KG1 (cell line): Measurements from ENCODE around the gene OR10A3.
A peak's percentile ranks its signal among the peaks of the same experiment; 100 is the strongest.
"Not testable (repeated sequence)": the region's sequence is repeated elsewhere in the genome, so short reads cannot be mapped to it uniquely, and the experiment has no call there.

Experiments used
- DNase-seq: peaks from one replicate; lab custom pipeline; 2025; lab: John Stamatoyannopoulos, UW

OR10A3 gene

GRCh38 chr11:7941608-7942007 is at the start of gene OR10A3:
Gene OR10A3 (minus strand): TSS chr11:7941708. CDS start chr11:7939520, 2,188 bp downstream.
- no peak for DNase-seq

DNA sequence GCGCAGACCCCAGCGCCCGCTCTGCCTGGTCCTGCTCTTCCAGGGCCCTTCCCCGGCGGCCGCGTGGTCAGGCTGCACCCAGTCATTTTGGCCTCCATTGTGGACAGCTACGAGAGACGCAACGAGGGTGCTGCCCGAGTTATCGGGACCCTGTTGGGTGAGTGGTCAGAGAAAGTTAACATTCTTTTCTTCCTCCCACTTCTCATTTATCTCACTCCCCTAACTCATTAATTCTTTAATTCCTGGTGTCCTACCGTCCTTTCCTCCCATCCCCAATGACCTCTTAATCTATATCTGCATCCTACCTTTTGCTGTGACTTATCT is 46.0 kb upstream of the OR10A3 start:
- DNase-seq: not testable (repeated sequence)

DNA sequence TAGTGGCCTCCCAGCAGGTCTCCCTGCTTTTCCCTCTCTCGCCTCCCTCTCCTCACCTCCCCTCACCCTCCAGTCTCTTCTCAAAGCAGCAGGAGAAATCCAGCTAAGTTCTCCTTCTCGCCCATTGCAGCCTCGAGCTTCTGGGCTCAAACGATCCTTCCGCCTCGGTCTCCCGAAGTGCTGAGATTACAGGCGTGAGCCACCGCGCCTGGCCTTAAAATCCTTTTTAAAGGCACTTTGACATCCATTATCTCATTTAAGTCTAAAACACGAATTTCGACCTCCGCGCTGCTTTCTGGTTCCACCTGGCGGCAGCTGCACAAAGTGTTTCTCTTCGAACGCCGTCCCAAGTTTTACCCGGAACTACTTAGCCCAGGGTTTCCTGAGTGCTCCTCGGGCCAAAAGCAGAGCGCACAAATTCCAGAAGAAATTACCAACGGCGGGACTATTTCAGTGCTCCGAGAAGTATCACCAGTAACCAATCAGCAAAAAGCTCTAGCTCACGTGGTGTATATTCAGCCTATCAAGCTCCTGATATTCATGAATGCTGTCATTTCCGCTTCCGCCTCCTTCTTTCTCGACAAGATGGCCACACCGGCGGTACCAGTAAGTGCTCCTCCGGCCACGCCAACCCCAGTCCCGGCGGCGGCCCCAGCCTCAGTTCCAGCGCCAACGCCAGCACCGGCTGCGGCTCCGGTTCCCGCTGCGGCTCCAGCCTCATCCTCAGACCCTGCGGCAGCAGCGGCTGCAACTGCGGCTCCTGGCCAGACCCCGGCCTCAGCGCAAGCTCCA is 45.5 kb upstream of the OR10A3 start, which contains the start of gene EIF3F:
EIF3F (plus strand) TSS at position 570 of the 792 bp plus-strand sequence; CDS start at position 586, 16 bp downstream.
- peak; percentile 96 for DNase-seq

DNA sequence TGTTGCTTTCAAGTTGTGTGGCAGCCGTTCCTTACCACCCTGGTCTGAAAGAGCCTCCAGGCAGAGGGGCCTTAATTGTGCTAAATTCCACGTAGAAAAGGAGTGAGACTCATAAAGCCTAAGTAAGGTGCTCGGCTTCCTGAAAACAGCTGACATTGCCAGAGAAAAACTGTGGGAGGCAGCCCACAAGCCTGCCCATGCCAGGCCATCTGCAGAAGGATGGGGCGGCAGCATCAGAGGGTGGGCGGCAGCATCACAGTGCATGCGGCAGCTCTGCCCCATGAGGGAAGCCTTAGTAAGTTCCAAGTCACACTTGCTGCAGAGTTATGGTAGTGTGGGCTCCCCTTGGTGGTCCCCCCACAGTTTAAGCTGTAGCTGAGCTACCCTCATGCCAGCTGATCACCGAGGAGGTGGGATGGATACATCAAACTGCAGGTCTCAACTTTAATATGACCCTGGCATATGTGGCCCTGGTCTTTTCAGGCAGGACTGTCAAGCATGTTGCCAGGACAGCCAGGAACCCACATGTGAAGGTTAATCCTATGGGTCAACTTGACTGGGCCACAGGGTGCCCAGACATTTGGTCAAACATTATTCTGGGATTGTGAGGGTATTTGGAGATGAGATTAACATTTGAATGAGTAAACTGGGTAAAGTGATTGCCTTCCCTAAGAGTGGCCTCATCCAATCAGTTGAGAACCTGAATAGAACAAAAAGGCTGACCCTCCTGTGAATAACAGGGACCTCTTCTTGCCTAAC is 42.5 kb upstream of the OR10A3 start:
- no peak for DNase-seq

- no peak for DNase-seq
These were observed 41.1 kb upstream of the OR10A3 start for GRCh38 chr11:7982582-7983119.

GRCh38 chr11:7981619-7982157 is 40.2 kb upstream of the OR10A3 start:
- no peak for DNase-seq

DNA sequence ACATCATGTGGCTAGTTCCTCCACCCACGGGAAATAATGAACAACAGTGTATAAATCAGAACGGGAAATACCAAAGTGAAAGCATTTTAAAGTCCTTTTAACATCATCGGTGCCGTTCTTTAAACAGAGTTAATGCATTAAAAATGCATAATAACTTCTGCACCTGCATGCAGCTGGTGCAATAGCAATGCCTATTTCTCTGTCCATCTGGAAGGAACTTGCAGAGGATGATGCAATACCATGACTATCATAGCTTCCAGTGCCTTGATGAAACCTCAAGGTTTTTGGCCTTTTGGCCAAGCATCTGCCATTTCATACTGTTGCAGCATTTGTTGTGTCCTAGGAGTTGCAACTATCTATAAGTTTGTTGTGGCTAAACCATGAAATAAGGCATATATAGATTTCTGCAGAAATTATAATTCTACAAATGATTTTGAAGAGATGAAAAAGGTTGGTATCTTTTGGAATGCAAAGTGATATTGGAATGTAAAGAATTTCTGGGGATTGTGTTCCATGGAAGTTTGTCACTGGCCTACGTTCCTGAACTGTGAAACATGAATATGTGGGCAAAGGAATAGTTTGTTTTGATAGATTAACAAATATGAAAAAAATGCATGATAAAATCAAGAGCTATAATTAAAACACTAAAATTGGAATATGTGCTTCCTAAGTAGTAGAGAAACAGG is 35.9 kb upstream of the OR10A3 start:
- no peak for DNase-seq

- no peak for DNase-seq
These were observed 33.2 kb upstream of the OR10A3 start for GRCh38 chr11:7974668-7975067.

- DNase-seq: no peak
These were observed 31.5 kb upstream of the OR10A3 start for GRCh38 chr11:7973011-7973410.

- no peak for DNase-seq
These were observed 30.3 kb upstream of the OR10A3 start for GRCh38 chr11:7971846-7972245.

GRCh38 chr11:7969756-7970646 is 28.5 kb upstream of the OR10A3 start:
- DNase-seq: no peak

- DNase-seq: no peak
These were observed 27.2 kb upstream of the OR10A3 start for GRCh38 chr11:7968686-7969085.

DNA sequence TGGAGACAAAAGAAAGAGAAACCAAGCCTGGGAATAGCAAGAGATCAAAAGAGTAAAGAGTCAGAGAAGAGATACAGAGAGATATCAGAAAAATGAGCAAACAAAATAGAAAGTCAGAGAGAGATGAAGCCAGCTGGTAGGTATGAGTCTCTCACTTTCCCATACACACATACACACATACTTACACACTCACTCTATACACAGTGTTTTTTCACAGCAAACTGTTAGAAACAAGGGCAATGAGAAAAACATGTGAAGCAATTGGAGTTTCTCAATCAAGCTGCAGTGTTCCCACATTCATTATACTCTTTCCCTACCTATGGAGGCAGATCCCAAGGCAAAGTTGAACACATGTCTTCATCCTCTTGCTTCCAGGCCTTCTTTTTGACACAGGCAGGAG is 26.3 kb upstream of the OR10A3 start:
- DNase-seq: no peak

GRCh38 chr11:7967097-7967496 is 25.6 kb upstream of the OR10A3 start:
- no peak for DNase-seq

- DNase-seq: no peak
These were observed 23.9 kb upstream of the OR10A3 start, which contains the start of gene NLRP10 for GRCh38 chr11:7965386-7965785. Gene NLRP10 (minus strand): TSS chr11:7965447. CDS start chr11:7963495, 1,952 bp downstream.

GRCh38 chr11:7964873-7965272 is 23.4 kb upstream of the OR10A3 start:
- no peak for DNase-seq

GRCh38 chr11:7964261-7964660 is 22.8 kb upstream of the OR10A3 start:
- DNase-seq: no peak

GRCh38 chr11:7955191-7955590 is 13.7 kb upstream of the OR10A3 start:
- no peak for DNase-seq

- DNase-seq: no peak
These were observed 8.4 kb upstream of the OR10A3 start for GRCh38 chr11:7949934-7950333.

- DNase-seq: no peak
These were observed 2.6 kb upstream of the OR10A3 start for GRCh38 chr11:7944123-7944522.

- DNase-seq: no peak
These were observed 362 bp downstream of the OR10A3 start for GRCh38 chr11:7941146-7941545.
